Measurements from ENCODE around the gene ALK.

ALK gene

GRCh38 chr2:29509878-29510277 is 411.5 kb downstream of the ALK start:
- no peak for TF ChIP-seq CTCF (conservative IDR thresholded peaks at IDR 0.05)
- no peak overlapping the region for H3K27ac ChIP-seq

GRCh38 chr2:29509397-29509796 is 412.0 kb downstream of the ALK start:
- H3K27ac ChIP-seq, result no peak overlapping the region
- no peak for TF ChIP-seq CTCF (conservative IDR thresholded peaks at IDR 0.05)

GRCh38 chr2:29504746-29505145 is 416.6 kb downstream of the ALK start:
- H3K27ac ChIP-seq, result no peak overlapping the region
- no peak for TF ChIP-seq CTCF (conservative IDR thresholded peaks at IDR 0.05)

- no peak overlapping the region for H3K27ac ChIP-seq
- no peak for TF ChIP-seq CTCF (conservative IDR thresholded peaks at IDR 0.05)
These were observed 418.9 kb downstream of the ALK start for GRCh38 chr2:29502460-29502911.

GRCh38 chr2:29497375-29497774 is 424.0 kb downstream of the ALK start:
- TF ChIP-seq CTCF (conservative IDR thresholded peaks at IDR 0.05), result no peak
- H3K27ac ChIP-seq, result no peak overlapping the region

GRCh38 chr2:29496198-29496597 is 425.2 kb downstream of the ALK start:
- no peak for TF ChIP-seq CTCF (conservative IDR thresholded peaks at IDR 0.05)
- H3K27ac ChIP-seq, result no peak overlapping the region

GRCh38 chr2:29495536-29496060 is 425.8 kb downstream of the ALK start:
- no peak overlapping the region; the same call in 1 of the 2 replicates for H3K27ac ChIP-seq
- TF ChIP-seq CTCF (conservative IDR thresholded peaks at IDR 0.05), result no peak
